HG02759 (cell line): Measurements from ENCODE around the gene IRS2.

ENCODE experiments used
- ATAC-seq: cut with Tn5 transposase; IDR thresholded peaks from one replicate; pipeline ENCODE4 v1.9.1; 2021; ENCODE audit warnings: mild to moderate bottlenecking, moderate library complexity; ENCODE audit not compliant: unreplicated experiment

IRS2 gene

DNA sequence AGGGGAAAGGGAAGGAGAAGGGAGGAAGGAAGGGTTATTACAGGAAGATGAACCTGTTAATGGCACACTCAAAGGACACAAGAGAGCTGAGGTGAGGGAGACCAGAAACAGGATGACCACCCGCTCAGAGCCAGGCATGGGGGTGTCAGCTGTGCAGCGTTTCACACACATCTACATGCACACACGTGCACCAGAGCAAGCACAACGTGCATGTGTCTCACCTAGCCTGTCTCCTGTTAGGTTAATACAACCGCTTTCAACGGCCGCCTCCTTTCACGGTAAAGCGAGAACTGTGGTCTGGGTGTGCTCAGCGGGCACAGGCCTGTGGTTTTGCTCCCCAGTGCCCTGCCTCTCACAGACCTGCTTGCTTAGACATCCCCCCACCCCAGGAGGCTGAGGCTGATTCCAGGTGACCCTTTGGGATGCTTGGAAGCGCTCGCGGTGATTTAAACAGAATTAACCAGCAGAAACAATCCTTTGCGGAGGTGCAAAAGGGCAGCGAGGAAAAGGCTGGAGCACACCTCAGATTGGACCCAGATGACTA is 27.4 kb downstream of the IRS2 start:
- no peak for ATAC-seq

DNA sequence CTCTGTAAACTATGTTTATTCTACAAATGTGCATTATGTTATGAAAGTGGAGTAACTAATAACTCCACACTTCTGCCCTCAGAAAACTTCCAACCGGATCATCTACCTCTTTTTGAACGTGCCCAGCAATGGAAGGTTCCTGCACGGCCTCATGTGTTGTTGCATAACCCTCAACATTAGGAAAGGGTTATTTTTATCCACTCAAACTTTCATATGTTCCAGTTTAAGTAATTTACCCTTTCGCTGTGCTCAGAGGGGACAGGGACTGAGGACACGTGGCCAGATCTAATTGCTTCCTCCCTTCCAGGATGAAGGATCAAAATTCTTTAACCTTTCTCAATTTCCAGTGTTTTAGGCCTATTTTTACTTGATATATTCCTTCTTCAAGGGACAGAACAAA is 29.6 kb downstream of the IRS2 start:
- no peak for ATAC-seq

DNA sequence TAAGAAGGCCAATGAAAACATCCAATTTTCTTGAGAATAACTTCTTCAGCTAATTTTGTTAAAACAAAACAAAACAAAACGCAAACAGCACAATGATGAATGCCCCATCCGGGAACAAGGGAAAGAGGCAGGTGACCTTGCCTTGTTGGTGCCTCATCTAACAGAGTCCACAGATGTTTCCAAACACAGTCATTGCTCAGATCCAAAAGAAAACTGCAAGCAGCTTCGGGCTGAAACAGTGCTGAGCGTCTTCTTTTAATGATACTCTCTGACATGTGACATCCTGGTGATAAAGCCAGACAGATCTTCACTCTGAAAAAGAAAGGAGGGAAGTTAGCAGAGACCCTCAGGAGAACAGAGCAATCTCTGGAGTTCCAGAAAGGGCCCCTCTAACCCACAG is 30.4 kb downstream of the IRS2 start:
- ATAC-seq, result no peak

DNA sequence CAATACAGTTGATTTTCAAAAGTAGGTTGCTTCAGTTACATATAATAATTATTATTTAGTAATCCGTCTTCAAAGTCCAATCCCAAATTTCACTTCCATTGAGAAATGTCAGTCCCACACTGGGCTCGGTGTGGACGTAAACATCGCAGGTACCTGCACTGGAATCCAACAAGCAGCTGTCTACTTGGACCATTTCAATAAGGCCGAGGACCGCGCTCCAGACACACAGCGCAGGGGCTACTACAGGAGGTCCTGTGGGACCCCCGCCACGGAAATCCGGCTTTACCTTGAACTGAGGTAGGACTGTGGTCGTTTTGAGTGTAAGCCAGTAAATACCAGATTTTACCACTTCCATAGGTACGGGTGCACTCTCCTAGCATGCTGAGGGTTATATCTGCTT is 30.8 kb downstream of the IRS2 start:
- no peak for ATAC-seq

DNA sequence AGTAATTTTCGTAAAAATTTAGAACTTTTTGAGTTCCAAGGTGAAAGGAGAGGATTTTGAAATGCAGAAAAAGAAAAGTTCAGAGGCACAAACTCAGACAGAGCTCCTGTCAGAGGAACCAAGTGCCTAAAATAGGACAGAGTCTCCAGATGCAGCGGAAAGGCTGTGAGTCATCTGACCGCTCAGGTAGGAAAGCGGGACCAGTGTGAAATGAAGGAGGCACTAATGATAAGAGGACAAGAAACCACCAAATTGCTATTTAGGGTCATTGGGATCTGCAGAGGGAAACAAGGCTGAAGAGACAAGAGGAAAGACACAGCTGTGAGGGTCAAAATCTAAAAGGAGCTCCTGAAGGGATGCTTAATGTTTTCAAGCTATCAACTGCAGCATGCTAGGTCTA is 34.9 kb downstream of the IRS2 start:
- ATAC-seq, result no peak

DNA sequence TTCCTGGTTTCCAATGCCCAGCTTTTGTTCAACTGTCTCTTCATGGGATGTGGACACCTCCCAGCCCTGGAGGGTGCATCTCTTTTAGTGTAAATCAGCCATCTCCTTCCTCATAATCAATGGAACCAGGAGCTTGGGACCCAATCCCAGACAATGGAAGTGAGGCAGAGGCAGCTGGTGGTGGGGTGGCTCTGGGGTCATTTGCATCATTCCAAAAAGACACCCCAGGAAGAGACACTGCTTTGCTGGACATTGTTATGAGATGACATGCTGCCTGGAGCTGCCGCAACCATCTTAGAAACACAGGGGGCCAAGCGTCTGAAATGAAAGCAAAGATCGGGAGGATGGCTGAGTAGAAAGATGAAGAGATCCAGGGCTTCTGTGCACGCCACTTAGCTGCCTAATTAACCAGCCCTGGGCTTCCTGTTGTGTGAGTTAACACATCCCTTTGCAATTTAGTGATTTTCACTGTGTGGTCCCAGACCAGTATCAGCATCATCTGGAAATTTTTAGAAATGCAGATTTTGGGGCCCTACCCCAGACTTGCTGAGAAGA is 36.1 kb downstream of the IRS2 start:
- no peak for ATAC-seq

DNA sequence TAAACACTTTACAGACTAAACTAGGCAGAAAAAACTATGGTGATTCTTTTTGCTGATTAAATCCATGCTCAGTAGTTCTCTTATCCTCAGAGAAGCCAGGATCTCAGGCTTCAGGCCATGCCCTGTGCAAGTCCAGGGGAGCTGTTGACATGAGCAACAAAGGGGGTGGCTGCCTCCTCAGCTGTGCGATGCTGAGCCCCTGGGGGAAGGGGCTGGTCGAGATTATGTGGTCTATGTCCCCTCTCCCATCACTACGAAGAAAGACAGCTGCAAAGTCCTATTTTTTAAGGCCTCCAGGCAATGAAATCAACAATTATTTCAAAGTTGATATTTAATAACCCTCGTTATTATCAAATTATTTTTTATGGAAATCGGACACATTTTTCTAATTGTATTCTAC is 37.0 kb downstream of the IRS2 start:
- ATAC-seq, result no peak

DNA sequence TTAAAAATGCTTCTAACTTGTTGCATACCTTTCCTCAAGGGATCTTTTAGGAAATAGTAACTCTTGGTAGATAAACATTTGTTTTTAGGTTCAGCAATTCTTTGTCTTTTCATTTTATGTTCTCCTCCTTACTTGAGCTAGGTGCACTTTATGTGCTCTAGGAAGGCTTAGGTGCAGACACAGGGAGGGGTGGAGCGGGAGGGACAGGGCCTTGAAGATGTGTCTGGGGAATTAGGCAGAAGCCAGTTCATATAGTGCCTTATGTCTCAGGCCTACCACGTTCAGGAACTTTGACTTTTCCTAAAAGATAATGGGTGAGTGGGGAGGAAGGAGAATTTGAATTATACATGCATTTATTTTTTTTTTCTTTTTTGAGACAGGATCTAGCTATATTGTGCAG is 37.7 kb downstream of the IRS2 start:
- ATAC-seq, result no peak

DNA sequence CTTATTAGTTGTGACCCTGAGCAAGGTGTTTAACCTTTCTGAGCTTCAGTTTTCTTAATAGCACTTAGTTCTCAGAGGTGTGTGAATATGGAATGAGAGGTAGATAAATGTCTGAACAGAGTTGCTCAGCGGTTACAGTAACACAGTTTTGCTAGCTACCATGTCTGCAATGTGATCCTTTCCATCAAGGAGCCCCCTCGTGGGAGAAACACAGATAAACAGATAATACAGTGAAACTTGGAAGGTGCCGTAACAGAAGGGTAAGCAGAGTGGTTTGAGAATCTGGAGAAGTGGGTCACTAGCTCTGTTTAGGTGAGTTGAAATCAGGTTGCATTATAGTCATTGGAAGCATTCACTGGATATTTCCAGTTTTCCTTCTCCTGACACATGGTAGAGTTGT is 38.9 kb downstream of the IRS2 start:
- ATAC-seq, result no peak

DNA sequence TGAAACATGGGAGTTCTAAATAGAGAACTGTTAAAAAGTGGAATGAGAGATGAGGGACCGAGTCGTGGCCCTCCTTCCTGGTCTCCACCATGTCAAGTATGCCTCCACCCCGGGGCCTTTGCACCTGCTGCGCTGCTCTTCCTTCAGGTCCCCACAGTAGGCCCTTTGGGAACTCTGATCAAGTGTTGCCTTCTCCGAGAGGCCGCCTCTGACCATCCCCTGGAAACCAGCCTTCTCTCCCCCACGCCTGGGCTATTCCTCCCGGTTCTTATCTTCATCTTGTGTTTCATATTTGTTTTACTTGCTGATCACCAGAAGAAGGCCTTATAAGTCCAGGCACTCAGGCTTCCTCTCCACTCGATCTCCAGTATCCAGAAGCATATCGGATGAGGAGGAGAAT is 40.0 kb downstream of the IRS2 start:
- ATAC-seq, result no peak

DNA sequence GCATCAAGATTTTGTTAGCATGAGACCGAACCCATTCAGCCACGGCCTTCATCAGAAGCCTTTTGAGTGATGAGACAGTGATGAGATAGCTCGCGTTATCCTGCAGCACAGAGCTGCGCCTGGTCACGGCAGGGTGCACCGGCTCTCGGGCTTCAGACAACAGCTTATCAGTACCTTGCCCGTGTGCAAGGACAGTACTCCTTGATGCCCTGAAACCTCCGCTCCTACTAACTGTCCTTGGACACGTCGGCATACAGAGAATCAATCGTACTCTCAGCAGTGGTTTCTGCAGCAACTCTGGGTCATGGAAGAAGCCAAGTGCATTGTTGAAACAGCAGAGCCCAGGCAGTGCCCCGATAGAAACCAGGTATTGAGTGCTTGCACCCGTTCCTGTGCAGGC is 40.7 kb downstream of the IRS2 start:
- ATAC-seq, result no peak

DNA sequence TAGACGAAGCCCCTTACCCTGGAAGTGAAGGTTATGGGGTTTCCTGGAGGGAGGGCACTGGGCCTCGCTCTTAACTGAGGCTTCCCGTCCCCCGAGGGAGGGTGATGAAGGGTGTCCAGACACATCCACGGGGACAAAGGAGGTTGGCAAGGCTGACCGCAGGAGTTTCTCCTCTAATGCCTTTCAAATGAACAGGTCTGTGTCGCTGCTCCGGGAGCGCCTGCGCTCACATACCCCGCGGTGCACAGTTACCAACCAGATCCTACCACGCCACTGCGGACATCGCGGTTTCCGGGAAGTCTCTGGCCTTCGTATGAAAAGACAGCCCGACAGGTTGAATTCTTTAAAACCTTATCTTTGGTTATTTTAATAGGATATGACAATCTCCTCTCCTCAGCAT is 41.3 kb downstream of the IRS2 start:
- no peak for ATAC-seq

DNA sequence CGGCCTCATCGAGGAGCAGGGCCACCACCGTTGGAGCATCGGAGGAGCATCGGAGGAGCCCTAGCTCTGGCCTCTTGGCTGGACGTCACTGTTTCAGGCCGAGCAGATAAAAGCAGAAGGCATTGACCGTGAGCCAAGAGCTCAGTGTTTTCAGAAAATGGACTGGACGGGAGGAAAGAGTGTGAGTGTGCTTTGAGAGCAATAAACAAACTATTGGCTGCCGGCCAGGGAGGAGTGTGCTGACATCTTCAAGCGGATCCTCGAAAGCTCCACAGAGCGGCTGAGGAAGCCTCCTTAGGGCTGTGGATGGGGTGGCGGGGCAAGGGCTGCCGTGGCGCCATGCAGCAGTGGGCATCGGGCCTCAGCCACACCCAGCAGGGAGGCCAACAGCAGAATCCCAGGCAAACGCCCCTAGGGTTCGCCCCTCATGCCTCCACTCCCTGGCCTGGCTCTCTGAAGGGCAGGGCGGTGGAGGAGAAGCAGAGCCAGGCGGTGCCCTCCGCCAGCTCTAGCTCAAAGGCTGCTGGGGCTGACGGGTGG is 41.8 kb downstream of the IRS2 start:
- ATAC-seq, result no peak

DNA sequence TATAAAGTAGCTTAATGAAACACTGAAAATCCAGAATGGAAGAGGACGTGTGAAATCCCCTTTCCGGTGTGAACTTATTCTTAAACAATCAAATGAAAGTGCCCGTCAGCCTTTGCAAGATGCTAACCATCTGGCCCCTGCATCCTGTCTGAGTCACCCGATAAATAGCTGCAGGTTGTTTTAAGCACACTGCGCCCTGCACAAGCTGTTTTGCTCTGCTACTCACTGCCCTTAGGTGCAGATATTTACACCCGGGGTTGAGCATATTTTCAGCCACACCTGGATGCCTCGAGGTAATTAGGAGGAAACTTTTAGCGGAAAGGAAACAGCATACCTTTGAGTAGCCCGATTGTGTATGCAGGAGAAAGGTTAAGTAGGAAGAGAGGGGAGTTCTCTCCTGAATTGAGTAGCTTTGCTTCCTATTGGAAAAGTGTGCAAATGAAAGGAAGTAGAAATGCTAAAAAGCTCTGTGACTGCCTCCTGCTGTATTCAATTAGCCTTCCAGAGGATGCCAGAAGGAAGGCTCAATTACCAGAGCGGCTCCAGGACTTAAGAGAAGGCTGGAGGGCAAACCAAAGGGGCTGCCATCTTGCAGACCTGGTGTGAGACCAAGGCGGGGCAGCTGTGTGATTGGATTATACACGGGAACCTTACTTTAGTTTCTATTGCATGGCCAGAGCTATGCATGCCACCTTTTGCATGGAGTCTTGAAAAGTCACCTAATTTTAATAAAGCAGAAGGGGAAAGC is 42.5 kb downstream of the IRS2 start:
- ATAC-seq, result peak; percentile 77

DNA sequence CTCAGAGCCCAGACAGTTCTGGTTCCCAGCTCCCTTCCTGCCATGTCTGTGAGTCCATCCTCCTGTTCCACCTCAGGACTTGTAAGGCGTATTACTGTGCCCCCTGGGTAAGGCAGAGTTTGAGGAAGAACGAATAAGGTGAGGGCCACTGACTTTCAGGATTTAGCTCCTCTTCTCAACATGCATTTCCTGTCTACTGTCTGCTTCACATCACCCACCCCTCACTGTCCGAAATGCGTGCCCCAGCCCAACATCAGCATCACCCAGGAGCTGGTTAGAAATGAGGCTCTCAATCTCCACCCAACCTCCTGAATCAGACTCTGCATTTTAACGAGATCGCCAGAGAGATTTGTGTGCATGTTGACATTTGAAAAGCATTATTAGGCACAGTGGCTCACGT is 44.4 kb downstream of the IRS2 start:
- no peak for ATAC-seq

DNA sequence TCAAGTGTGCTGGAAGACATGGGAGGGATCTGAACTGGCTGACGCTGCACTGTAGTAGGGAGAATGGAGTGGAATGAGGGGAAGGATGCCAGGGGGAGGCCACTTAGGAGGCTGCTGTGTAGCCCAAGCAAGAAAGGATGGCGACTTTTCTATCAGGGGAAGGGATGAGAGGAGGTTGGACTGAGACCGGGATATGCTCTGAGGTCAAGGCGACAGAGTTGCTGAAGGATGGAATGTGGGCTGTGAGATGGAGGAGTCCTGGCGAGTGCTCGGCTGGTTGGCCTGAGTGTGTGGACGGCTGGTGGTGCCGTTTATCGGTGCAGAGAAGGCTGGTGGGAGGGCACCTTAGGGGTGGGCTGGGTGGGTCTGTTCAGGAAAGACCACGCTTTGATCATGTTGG is 45.7 kb downstream of the IRS2 start:
- ATAC-seq, result no peak

DNA sequence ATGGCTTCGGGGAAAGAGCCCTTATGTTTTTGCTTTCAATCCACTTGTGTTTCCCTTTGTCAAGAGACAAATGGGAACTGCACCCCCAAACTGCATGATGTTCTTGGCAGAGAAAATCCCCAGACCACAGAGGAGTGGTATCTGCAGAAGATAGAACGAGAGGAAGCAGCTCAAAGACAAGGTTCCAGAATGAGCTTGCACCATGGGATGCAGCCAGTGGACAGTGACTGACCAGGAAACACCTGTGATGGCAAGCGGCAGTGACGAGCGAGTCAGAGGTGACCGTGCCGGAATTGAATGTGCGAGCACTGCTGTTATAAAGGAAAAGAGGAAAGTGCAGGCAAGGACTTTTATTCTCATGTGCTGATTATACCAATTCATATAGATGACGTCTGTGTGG is 46.3 kb downstream of the IRS2 start:
- ATAC-seq, result no peak

DNA sequence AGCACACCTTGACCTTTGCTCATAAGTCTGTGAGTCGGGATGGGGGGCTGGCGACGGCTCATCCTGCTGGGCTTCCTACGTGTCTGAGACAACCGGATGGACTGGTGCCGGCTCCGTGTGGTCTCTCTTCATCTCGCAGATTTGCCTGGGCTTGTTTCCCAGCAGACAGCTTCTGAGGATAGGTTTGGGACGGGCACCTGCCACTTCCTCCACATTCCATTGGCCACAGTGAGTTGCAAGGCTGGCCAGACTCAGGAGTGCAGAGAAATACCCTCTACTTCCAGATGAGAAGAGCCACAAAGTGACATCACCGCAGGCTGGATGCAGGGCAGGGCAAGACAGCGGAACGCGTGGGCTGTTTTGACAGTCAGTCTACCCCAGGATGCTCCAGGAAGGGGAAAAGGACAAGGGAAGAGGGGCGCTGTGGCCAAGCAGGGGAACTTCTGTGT is 48.1 kb downstream of the IRS2 start:
- no peak for ATAC-seq

DNA sequence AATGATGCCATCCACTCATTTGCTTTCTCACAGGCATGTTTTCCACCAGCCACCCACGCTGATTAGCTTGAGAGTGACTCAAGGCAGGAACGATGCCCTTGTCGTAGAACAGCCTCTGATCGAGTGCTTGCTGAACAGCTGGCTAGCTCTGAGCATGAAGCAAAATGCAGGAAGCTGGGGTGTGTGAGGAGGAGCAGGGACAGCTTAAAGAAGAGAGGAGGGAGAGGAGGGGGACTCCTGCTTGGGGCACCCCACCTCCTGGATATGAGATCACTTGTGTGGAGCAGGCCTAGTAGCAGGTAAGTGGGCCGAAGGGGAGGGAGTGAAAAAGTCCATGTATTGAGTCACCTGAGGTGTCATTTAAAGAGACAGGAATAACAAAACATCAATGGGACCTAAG is 48.8 kb downstream of the IRS2 start:
- no peak for ATAC-seq

DNA sequence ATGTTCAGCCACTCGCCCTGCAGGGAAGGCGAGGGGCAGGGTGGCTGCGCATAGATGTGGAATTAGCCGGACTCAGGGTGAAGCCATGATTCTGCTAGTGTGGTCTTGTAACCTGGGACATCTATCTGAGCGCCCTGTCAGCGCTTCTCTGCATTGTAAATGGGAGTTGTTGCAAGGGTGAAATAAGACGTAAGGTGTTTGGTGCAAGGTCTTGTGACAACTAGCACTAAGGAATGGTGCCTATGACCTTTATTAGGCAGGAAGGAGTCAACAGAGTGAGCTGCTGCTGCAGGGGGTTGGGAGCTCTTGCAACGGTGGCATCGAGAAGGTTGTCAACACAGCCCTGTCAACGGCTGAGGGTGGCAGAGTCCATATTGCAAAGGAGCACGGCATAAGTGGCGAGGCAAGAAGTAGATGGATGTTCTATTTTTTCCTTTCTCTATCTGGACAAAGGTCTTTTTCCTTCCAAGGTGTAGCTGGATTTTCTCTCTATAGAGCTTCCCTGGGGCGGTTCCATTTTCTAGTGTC is 49.3 kb downstream of the IRS2 start:
- no peak for ATAC-seq

DNA sequence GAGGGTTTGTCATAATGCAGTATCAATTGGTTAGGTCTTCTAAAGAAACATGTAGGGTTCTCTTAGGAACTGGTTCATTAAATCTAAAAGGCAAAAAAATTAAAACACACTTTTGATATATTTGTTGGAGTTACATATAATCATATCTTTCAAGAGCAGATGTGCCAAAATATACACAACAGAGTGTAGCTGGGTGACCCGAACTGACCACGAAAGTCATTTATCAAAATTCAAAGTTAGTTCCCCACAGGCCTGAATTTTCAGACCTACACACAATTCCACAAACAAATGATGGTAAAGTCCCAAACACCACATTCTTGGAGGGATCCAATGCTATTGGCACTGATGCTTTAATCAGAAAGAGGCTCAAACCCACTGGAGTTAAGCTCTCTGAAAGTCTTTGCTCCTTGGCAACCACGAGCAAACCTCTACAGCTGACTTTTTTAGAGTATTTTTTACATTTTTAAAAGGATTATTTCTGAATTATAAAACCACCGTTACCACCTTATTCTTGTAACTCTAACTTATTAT is 50.9 kb downstream of the IRS2 start:
- no peak for ATAC-seq
